Stimulated activated CD8-positive, alpha-beta memory T cell treated with anti-CD3 and anti-CD28 coated beads, Interleukin-4, amount 100 ng/mL, for 1 hour (primary cell): Measurements from ENCODE around the gene MED20.

Source experiments
- DNase-seq, 2 donors: peaks; one replicate each; pipeline ENCODE4 v3.0.0-alpha.2; 2020; ENCODE audit warnings: low read depth in 2 of 2, low spot score in 1 of 2

The MED20 gene

GRCh38 chr6:41858703-41859102 lies 62.2 kb downstream of the MED20 start:
- DNase-seq = no peak
